Measurements from ENCODE around the gene ANKRD37. TPM values are rescaled to one million over a fixed set of nuclear protein-coding genes. Genes with fewer than 3 reads are reported as not detected.

The ANKRD37 gene
- total and polyA plus RNA-seq, 9 of the 15 experiments (the other 6 are each of a cell fraction or from before 2014, with no cell fraction given) = 1.3 to 53.7 (median 3.6) TPM

- Histone ChIP-seq H3K9me3 (replicated peaks; ENCODE audit: control insufficient read depth, insufficient read depth, low read depth, low read length) (no peaks in the 10 kb centered on the region), H3K27me3 (ENCODE audit: control insufficient read depth in 2 of 2, insufficient read depth in 2 of 2, low read length in 2 of 2) (no peaks in the 10 kb centered on the region), H3K27ac (ENCODE audit: extremely low read depth, low read depth, low read length) (no peak overlapping the region), H2AFZ (ENCODE audit: low read depth, low read length) (no peak overlapping the region), H3K79me2 (ENCODE audit: control insufficient read depth, insufficient read depth, low read length) (no peaks in the 10 kb centered on the region), H3K4me1 (replicated peaks in 1 of 2; ENCODE audit: control insufficient read depth in 2 of 2, insufficient read depth in 2 of 2, low read length in 2 of 2) (no peaks in the 10 kb centered on the region), H3K4me2 (ENCODE audit: insufficient read depth, low read length) (no peak overlapping the region), H3K9me1 (ENCODE audit: control insufficient read depth, insufficient read depth, low read length) (no peaks in the 10 kb centered on the region), H3K9ac (ENCODE audit: insufficient read depth in 1 of 2, low read depth in 2 of 2, low read length in 2 of 2) (no peak overlapping the region), H3K4me3 (no peak overlapping the region), H4K20me1 (replicated peaks; ENCODE audit: control insufficient read depth, insufficient read depth, low read length) (no peaks in the 10 kb centered on the region), H3K36me3 (ENCODE audit: control insufficient read depth, insufficient read depth, low read length) (peaks cover 38% of the 10 kb centered on the region; the same call in 2 of the 3 replicates)
- intact Hi-C loops (cut with micrococcal nuclease) (no loop called here), in situ Hi-C loops (cut with MboI) (no loop called here)
- TF ChIP-seq SAFB (IDR thresholded peaks at IDR 0.05; ENCODE audit: borderline replicate concordance, low read depth, low read length) = no peak
- TF ChIP-seq NR1H2 (CRISPR knock-in tag; IDR thresholded peaks at IDR 0.05) = no peak
- TF ChIP-seq DLX4 (CRISPR knock-in tag; IDR thresholded peaks at IDR 0.05) = no peak
- no peak for DNase-seq (ENCODE audit: extremely low read depth in 1 of 4, low spot score in 3 of 4)
- 65% methylated on average over 5 of the region's 5 CpGs for WGBS (ENCODE audit: insufficient coverage, low coverage, missing lambda C conversion rate)
- no peak for FAIRE-seq
- no peak for ATAC-seq
- ChIA-PET POLR2A (interaction anchor here (0.5 to 1.2 kb wide), 3 partner anchors 13 to 189 kb away, joined by 3 read pairs; partner anchors contain the start of gene ANKRD37), CTCF (ENCODE audit: low intra/inter-chr PET ratio) (no interaction called here)
- BruUV-seq (replicated peaks) = no TSS peak
Measured at GRCh38 chr4:185411849-185412248, 15.2 kb downstream of the ANKRD37 start.

- no peak for DNase-seq (ENCODE audit: extremely low read depth in 1 of 4, low spot score in 3 of 4)
- WGBS (ENCODE audit: insufficient coverage, low coverage, missing lambda C conversion rate) = 66% methylated on average over 5 of the region's 5 CpGs
- no peak for TF ChIP-seq ZNF561 (CRISPR knock-in tag; conservative IDR thresholded peaks at IDR 0.05)
- no peak for TF ChIP-seq THRA (IDR thresholded peaks at IDR 0.05)
- no peak for TF ChIP-seq KLF13 (tag; IDR thresholded peaks at IDR 0.05; ENCODE audit: borderline replicate concordance, low read depth)
- TF ChIP-seq C11orf30 (IDR thresholded peaks at IDR 0.05; ENCODE audit: low read depth) = no peak
- no peak for TF ChIP-seq BRD4 (IDR thresholded peaks at IDR 0.05)
- TF ChIP-seq FOXP1 (CRISPR knock-in tag; IDR thresholded peaks at IDR 0.05) = no peak
- no peak for TF ChIP-seq MBD1 (CRISPR knock-in tag; IDR thresholded peaks at IDR 0.05)
- no peak for TF ChIP-seq ZNF639 (CRISPR knock-in tag; conservative IDR thresholded peaks at IDR 0.05 in 1 of 2, IDR thresholded peaks at IDR 0.05 in 1 of 2)
Measured at GRCh38 chr4:185412412-185412811, 15.8 kb downstream of the ANKRD37 start.

More at GRCh38 chr4:185412412-185412811, 15.8 kb downstream of the ANKRD37 start:
- Histone ChIP-seq H3K4me3 (no peak overlapping the region), H3K27ac (ENCODE audit: extremely low read depth, low read depth, low read length) (no peak overlapping the region), H4K20me1 (replicated peaks; ENCODE audit: control insufficient read depth, insufficient read depth, low read length) (no peaks in the 10 kb centered on the region), H3K79me2 (ENCODE audit: control insufficient read depth, insufficient read depth, low read length) (no peaks in the 10 kb centered on the region), H3K36me3 (ENCODE audit: control insufficient read depth, insufficient read depth, low read length) (peaks cover 44% of the 10 kb centered on the region; the same call in 2 of the 3 replicates), H3K4me2 (ENCODE audit: insufficient read depth, low read length) (no peak overlapping the region), H3K9me3 (replicated peaks; ENCODE audit: control insufficient read depth, insufficient read depth, low read depth, low read length) (no peaks in the 10 kb centered on the region), H2AFZ (ENCODE audit: low read depth, low read length) (no peak overlapping the region), H3K27me3 (ENCODE audit: control insufficient read depth in 2 of 2, insufficient read depth in 2 of 2, low read length in 2 of 2) (no peaks in the 10 kb centered on the region), H3K9ac (ENCODE audit: insufficient read depth in 1 of 2, low read depth in 2 of 2, low read length in 2 of 2) (no peak overlapping the region), H3K9me1 (ENCODE audit: control insufficient read depth, insufficient read depth, low read length) (no peaks in the 10 kb centered on the region), H3K4me1 (replicated peaks in 1 of 2; ENCODE audit: control insufficient read depth in 2 of 2, insufficient read depth in 2 of 2, low read length in 2 of 2) (no peaks in the 10 kb centered on the region)
- ChIA-PET POLR2A (interaction anchor here (1.1 to 1.2 kb wide), 2 partner anchors 13 to 16 kb away, joined by 3 read pairs; partner anchors contain the start of gene ANKRD37), CTCF (ENCODE audit: low intra/inter-chr PET ratio) (no interaction called here)
- BruUV-seq (replicated peaks) = no TSS peak
- in situ Hi-C loops (cut with MboI) = no loop called here
- FAIRE-seq = no peak
- ATAC-seq = no peak
- intact Hi-C loops (cut with micrococcal nuclease) = no loop called here

Data from K562 (cell line).